Brain microvascular endothelial cell (primary cell): ENCODE measurements around the gene ELMO1.

Source experiments
- DNase-seq: peaks from one replicate; pipeline ENCODE4 v3.0.0-alpha.2; 2020
- H3K27ac ChIP-seq: fragments of 250-450 bp; sonication (Bioruptor Pico); 2 replicates; pipeline ENCODE4 v1.5.1; 2020; ENCODE audit warnings: mild to moderate bottlenecking, moderate library complexity
- H3K27me3 ChIP-seq: fragments of 250-450 bp; sonication (Bioruptor Pico); replicated peaks from 2 replicates; pipeline ENCODE4 v1.5.1; 2020; ENCODE audit warnings: mild to moderate bottlenecking
- H3K36me3 ChIP-seq: fragments of 250-450 bp; sonication (Bioruptor Pico); replicated peaks from 2 replicates; pipeline ENCODE4 v1.5.1; 2020; ENCODE audit warnings: mild to moderate bottlenecking
- H3K4me3 ChIP-seq: 2 replicates; pipeline ENCODE4 v1.5.1; 2011; ENCODE audit warnings: low read depth, mild to moderate bottlenecking, control low read depth, low read length, moderate library complexity
- CTCF ChIP-seq: IDR thresholded peaks from 2 replicates; pipeline ENCODE4 v1.5.1; 2011; ENCODE audit warnings: low read depth, mild to moderate bottlenecking, moderate library complexity, low read length, control low read depth, inconsistent platforms; ENCODE audit errors: missing control alignments
- in situ Hi-C: cut with HindIII; loops from 2 replicates; pipeline ENCODE4 v1.10.0; 2017; ENCODE audit warnings: low sequenced_read_pairs, low pct_ligation_motif_present

Gene ELMO1

GRCh38 chr7:37056234-37056912 lies 392.3 kb downstream of the ELMO1 start:
- in situ Hi-C loops: no loop called here
- no peak for TF ChIP-seq CTCF

GRCh38 chr7:37054624-37055241 lies 393.9 kb downstream of the ELMO1 start:
- H3K27ac ChIP-seq: no peak overlapping the region
- H3K27me3 ChIP-seq: no peaks in the 10 kb centered on the region
- in situ Hi-C loops: no loop called here
- H3K4me3 ChIP-seq: no peak overlapping the region
- TF ChIP-seq CTCF: no peak
- no peaks in the 10 kb centered on the region for H3K36me3 ChIP-seq
- peak; percentile 32 for DNase-seq

More at GRCh38 chr7:37056234-37056912, 392.3 kb downstream of the ELMO1 start:
- Histone ChIP-seq H3K4me3 (no peak overlapping the region), H3K27ac (no peak overlapping the region), H3K27me3 (no peaks in the 10 kb centered on the region), H3K36me3 (no peaks in the 10 kb centered on the region)
- DNase-seq: no peak

GRCh38 chr7:37052705-37053104 lies 396.0 kb downstream of the ELMO1 start:
- Histone ChIP-seq H3K4me3 (no peak overlapping the region), H3K27me3 (no peaks in the 10 kb centered on the region), H3K36me3 (no peaks in the 10 kb centered on the region), H3K27ac (no peak overlapping the region)
- TF ChIP-seq CTCF: no peak
- DNase-seq: peak; percentile 47
- in situ Hi-C loops: no loop called here

GRCh38 chr7:37050801-37051200 lies 397.9 kb downstream of the ELMO1 start:
- Histone ChIP-seq H3K4me3 (no peak overlapping the region), H3K27me3 (no peaks in the 10 kb centered on the region), H3K27ac (no peak overlapping the region), H3K36me3 (no peaks in the 10 kb centered on the region)
- in situ Hi-C loops: no loop called here
- no peak for DNase-seq
- TF ChIP-seq CTCF: no peak

- H3K27ac ChIP-seq: no peak overlapping the region
- H3K4me3 ChIP-seq: no peak overlapping the region
- no peaks in the 10 kb centered on the region for H3K36me3 ChIP-seq
- no peaks in the 10 kb centered on the region for H3K27me3 ChIP-seq
- in situ Hi-C loops: no loop called here
- TF ChIP-seq CTCF: no peak
- no peak for DNase-seq
Measured at GRCh38 chr7:37048674-37049073, 400.0 kb downstream of the ELMO1 start.
